MG63 (cell line): ENCODE measurements around the gene ZBTB49. TPM values are rescaled to one million over a fixed set of nuclear protein-coding genes. Genes with fewer than 3 reads are reported as not detected.

Experiments
- DNase-seq: peaks from one replicate; pipeline ENCODE4 v3.0.0-alpha.2; 2020
- H3K27me3 ChIP-seq: fragments of 250-450 bp; sonication (Bioruptor Pico); 2 replicates; pipeline ENCODE4 v1.5.1; 2020; ENCODE audit warnings: mild to moderate bottlenecking, moderate library complexity
- H3K36me3 ChIP-seq: fragments of 250-450 bp; sonication (Bioruptor Pico); 2 replicates; pipeline ENCODE4 v1.5.1; 2020; ENCODE audit warnings: mild to moderate bottlenecking, moderate library complexity
- H3K4me3 ChIP-seq: fragments of 250-450 bp; sonication (Bioruptor Pico); 2 replicates; pipeline ENCODE4 v1.5.1; 2020; ENCODE audit warnings: mild to moderate bottlenecking, moderate library complexity
- H3K9me3 ChIP-seq: fragments of 250-450 bp; sonication (Bioruptor Pico); 2 replicates; pipeline ENCODE4 v1.5.1; 2020; ENCODE audit warnings: mild to moderate bottlenecking, moderate library complexity
- total RNA-seq: library from RNA; depleted of rRNA; stranded (reverse); fragments of >200 nt; shearing (Covaris generic); gene quantifications from 2 replicates; pipeline ENCODE4 v1.2.3, GENCODE V29; 2014; ENCODE audit warnings: low replicate concordance

Gene ZBTB49
- total RNA-seq, 1 experiment from 2014 or later = 3.3 TPM

GRCh38 chr4:4311193-4311592 lies 21.1 kb downstream of the ZBTB49 start:
- no peaks in the 10 kb centered on the region for H3K27me3 ChIP-seq
- no peaks in the 10 kb centered on the region for H3K36me3 ChIP-seq
- no peak overlapping the region for H3K4me3 ChIP-seq
- no peak for DNase-seq
- no peaks in the 10 kb centered on the region for H3K9me3 ChIP-seq

- no peak for DNase-seq
- Histone ChIP-seq H3K4me3 (no peak overlapping the region), H3K36me3 (no peaks in the 10 kb centered on the region), H3K9me3 (no peaks in the 10 kb centered on the region), H3K27me3 (no peaks in the 10 kb centered on the region)
These were observed 25.6 kb downstream of the ZBTB49 start for GRCh38 chr4:4315461-4316149.

GRCh38 chr4:4316150-4316495 lies 26.1 kb downstream of the ZBTB49 start:
- Histone ChIP-seq H3K36me3 (no peaks in the 10 kb centered on the region), H3K4me3 (no peak overlapping the region), H3K27me3 (no peaks in the 10 kb centered on the region), H3K9me3 (no peaks in the 10 kb centered on the region)
- DNase-seq = no peak

GRCh38 chr4:4317496-4318232 lies 27.6 kb downstream of the ZBTB49 start:
- no peak for DNase-seq
- no peak overlapping the region for H3K4me3 ChIP-seq
- H3K36me3 ChIP-seq = no peaks in the 10 kb centered on the region
- no peaks in the 10 kb centered on the region for H3K27me3 ChIP-seq
- no peaks in the 10 kb centered on the region for H3K9me3 ChIP-seq

GRCh38 chr4:4320528-4320927 lies 30.5 kb downstream of the ZBTB49 start:
- no peaks in the 10 kb centered on the region for H3K9me3 ChIP-seq
- no peaks in the 10 kb centered on the region for H3K27me3 ChIP-seq
- no peak overlapping the region for H3K4me3 ChIP-seq
- no peak for DNase-seq
- no peaks in the 10 kb centered on the region for H3K36me3 ChIP-seq

- Histone ChIP-seq H3K9me3 (no peaks in the 10 kb centered on the region), H3K4me3 (no peak overlapping the region), H3K36me3 (no peaks in the 10 kb centered on the region)
These were observed 31.1 kb downstream of the ZBTB49 start for GRCh38 chr4:4320951-4321714.

GRCh38 chr4:4321951-4322688 lies 32.1 kb downstream of the ZBTB49 start:
- Histone ChIP-seq H3K27me3 (no peaks in the 10 kb centered on the region), H3K9me3 (no peaks in the 10 kb centered on the region), H3K36me3 (no peaks in the 10 kb centered on the region), H3K4me3 (no peak overlapping the region)
- no peak for DNase-seq

More at GRCh38 chr4:4320951-4321714, 31.1 kb downstream of the ZBTB49 start:
- DNase-seq = no peak
- H3K27me3 ChIP-seq = no peaks in the 10 kb centered on the region

- Histone ChIP-seq H3K36me3 (no peaks in the 10 kb centered on the region), H3K27me3 (no peaks in the 10 kb centered on the region), H3K4me3 (no peak overlapping the region), H3K9me3 (no peaks in the 10 kb centered on the region)
- DNase-seq = no peak
These were observed 33.9 kb downstream of the ZBTB49 start for GRCh38 chr4:4323705-4324534.

- Histone ChIP-seq H3K4me3 (no peak overlapping the region), H3K9me3 (no peaks in the 10 kb centered on the region), H3K27me3 (no peaks in the 10 kb centered on the region), H3K36me3 (no peaks in the 10 kb centered on the region)
- DNase-seq = no peak
These were observed 35.3 kb downstream of the ZBTB49 start for GRCh38 chr4:4325321-4325720.

- Histone ChIP-seq H3K4me3 (no peak overlapping the region), H3K36me3 (no peaks in the 10 kb centered on the region)
- no peak for DNase-seq
These were observed 36.1 kb downstream of the ZBTB49 start for GRCh38 chr4:4326166-4326565.

GRCh38 chr4:4327652-4328121 lies 37.6 kb downstream of the ZBTB49 start:
- no peaks in the 10 kb centered on the region for H3K36me3 ChIP-seq
- H3K9me3 ChIP-seq = no peaks in the 10 kb centered on the region
- no peak overlapping the region for H3K4me3 ChIP-seq
- no peak for DNase-seq
- H3K27me3 ChIP-seq = no peaks in the 10 kb centered on the region

More at GRCh38 chr4:4326166-4326565, 36.1 kb downstream of the ZBTB49 start:
- H3K9me3 ChIP-seq = no peaks in the 10 kb centered on the region
- H3K27me3 ChIP-seq = no peaks in the 10 kb centered on the region

- Histone ChIP-seq H3K9me3 (no peaks in the 10 kb centered on the region), H3K4me3 (no peak overlapping the region), H3K36me3 (no peaks in the 10 kb centered on the region), H3K27me3 (no peaks in the 10 kb centered on the region)
- DNase-seq = no peak
These were observed 38.2 kb downstream of the ZBTB49 start for GRCh38 chr4:4328206-4328605.

GRCh38 chr4:4328840-4329239 lies 38.8 kb downstream of the ZBTB49 start:
- no peak for DNase-seq
- no peak overlapping the region for H3K4me3 ChIP-seq
- no peaks in the 10 kb centered on the region for H3K9me3 ChIP-seq

GRCh38 chr4:4329496-4329895 lies 39.4 kb downstream of the ZBTB49 start:
- no peak for DNase-seq
- Histone ChIP-seq H3K36me3 (no peaks in the 10 kb centered on the region), H3K27me3 (no peaks in the 10 kb centered on the region), H3K4me3 (no peak overlapping the region), H3K9me3 (no peaks in the 10 kb centered on the region)

More at GRCh38 chr4:4328840-4329239, 38.8 kb downstream of the ZBTB49 start:
- Histone ChIP-seq H3K27me3 (no peaks in the 10 kb centered on the region), H3K36me3 (no peaks in the 10 kb centered on the region)

- H3K27me3 ChIP-seq = no peaks in the 10 kb centered on the region
- no peak for DNase-seq
- H3K36me3 ChIP-seq = no peaks in the 10 kb centered on the region
- H3K9me3 ChIP-seq = no peaks in the 10 kb centered on the region
- no peak overlapping the region for H3K4me3 ChIP-seq
These were observed 40.7 kb downstream of the ZBTB49 start for GRCh38 chr4:4330794-4331193.

GRCh38 chr4:4332529-4332928 lies 42.5 kb downstream of the ZBTB49 start:
- Histone ChIP-seq H3K36me3 (no peaks in the 10 kb centered on the region), H3K27me3 (no peaks in the 10 kb centered on the region), H3K9me3 (no peaks in the 10 kb centered on the region), H3K4me3 (no peak overlapping the region)
- no peak for DNase-seq
